ENCODE data around the gene TARBP1.

The TARBP1 gene

DNA sequence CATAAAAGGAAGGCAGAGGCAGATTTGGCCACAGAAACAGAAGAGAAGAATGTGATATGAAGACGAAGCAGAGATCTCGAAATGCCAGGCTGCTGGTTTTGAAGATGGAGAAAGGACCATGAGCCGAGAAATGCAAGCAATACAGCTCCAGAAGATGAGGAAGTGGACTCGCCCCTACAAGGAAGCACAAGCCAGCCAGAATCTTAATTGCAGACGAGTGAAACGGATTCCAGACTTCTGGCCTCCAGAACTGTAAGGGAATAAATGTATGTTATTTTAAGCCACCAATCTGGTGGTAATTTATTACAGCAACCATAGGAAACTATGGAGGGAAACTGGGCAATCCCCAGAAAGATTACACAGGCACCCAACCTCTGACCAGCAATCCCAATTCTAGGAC is 24.1 kb downstream of the TARBP1 start:
- peaks cover 50% of the 10 kb centered on the region for H3K36me3 ChIP-seq (ENCODE audit: insufficient read depth, insufficient read length, low read length)

DNA sequence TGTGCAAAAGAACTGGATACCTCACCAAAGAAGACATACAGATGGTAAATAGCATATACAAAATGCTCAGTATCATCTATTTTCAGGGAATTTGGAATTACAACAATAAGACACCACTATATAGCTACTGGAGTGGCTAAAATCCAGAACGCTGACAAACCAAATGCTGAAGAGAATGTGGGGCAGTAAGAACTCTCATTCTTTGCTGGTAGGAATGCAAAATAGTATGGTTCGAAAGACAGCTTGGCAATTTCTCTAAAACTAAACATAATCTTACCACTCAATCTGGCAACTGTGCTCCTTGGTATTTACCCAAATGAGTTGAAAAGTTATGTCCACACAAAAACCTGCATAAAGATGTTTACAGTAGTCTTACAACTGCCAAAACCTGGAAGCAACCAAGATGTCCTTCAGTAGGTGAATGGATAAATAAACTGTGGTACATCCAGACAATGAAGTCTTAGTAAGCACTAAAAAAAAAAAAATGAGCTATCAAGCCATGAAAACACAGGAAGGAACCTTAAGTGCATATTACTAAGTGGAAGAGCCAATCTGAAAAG is 26.5 kb downstream of the TARBP1 start:
- H3K36me3 ChIP-seq (ENCODE audit: insufficient read depth, insufficient read length, low read length) = peaks cover 58% of the 10 kb centered on the region
- TF ChIP-seq ZNF274 (IDR thresholded peaks at IDR 0.05; ENCODE audit: low read depth, low read length) = no peak
- no peak for TF ChIP-seq SUZ12 (IDR thresholded peaks at IDR 0.05; ENCODE audit: extremely low read depth, insufficient read depth, insufficient read length)
- no peak for TF ChIP-seq YY1 (IDR thresholded peaks at IDR 0.05; ENCODE audit: insufficient read depth, insufficient read length)

More for the DNA sequence above, 24.1 kb downstream of the TARBP1 start:
- H3K4me3 ChIP-seq (ENCODE audit: insufficient read length, low read depth) = no peak overlapping the region
- H3K9me3 ChIP-seq (ENCODE audit: insufficient read depth, low read length) = no peaks in the 10 kb centered on the region
- no peaks in the 10 kb centered on the region for H3K4me1 ChIP-seq (ENCODE audit: insufficient read depth, insufficient read length)
- H3K27me3 ChIP-seq (ENCODE audit: insufficient read depth, insufficient read length) = no peaks in the 10 kb centered on the region
- no peak for TF ChIP-seq ZNF274 (IDR thresholded peaks at IDR 0.05; ENCODE audit: low read depth, low read length)
- TF ChIP-seq YY1 (IDR thresholded peaks at IDR 0.05; ENCODE audit: insufficient read depth, insufficient read length) = no peak
- TF ChIP-seq SUZ12 (IDR thresholded peaks at IDR 0.05; ENCODE audit: extremely low read depth, insufficient read depth, insufficient read length) = no peak
- no peak overlapping the region for H3K9ac ChIP-seq (ENCODE audit: insufficient read length, low read depth)
- DNase-seq (ENCODE audit: low read depth, low spot score) = no peak

DNA sequence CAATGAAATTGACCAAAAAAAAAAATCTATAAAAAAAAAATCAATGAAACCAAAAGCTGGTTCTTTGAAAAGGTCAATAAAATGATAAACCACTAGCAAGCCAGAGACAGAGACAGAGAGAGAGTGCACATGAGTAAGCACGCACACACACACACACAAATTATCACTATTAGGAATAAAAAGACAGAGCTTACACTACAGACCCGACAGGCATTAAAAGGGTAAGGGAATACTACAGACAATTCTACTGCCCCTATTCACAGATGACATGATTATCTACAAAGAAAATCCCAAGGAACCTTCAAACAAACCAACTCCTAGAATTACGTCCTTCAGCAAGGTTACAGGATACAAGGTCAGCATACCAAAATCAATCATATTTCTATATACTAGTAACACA is 38.6 kb downstream of the TARBP1 start:
- H3K36me3 ChIP-seq (ENCODE audit: insufficient read depth, insufficient read length, low read length) = peaks cover 29% of the 10 kb centered on the region
- H3K27me3 ChIP-seq (ENCODE audit: insufficient read depth, insufficient read length) = no peaks in the 10 kb centered on the region
- H3K4me1 ChIP-seq (ENCODE audit: insufficient read depth, insufficient read length) = no peaks in the 10 kb centered on the region
- no peaks in the 10 kb centered on the region for H3K9me3 ChIP-seq (ENCODE audit: insufficient read depth, low read length)
- H3K9ac ChIP-seq (ENCODE audit: insufficient read length, low read depth) = no peak overlapping the region
- no peak for TF ChIP-seq ZNF274 (IDR thresholded peaks at IDR 0.05; ENCODE audit: low read depth, low read length)
- TF ChIP-seq SUZ12 (IDR thresholded peaks at IDR 0.05; ENCODE audit: extremely low read depth, insufficient read depth, insufficient read length) = no peak
- no peak for TF ChIP-seq YY1 (IDR thresholded peaks at IDR 0.05; ENCODE audit: insufficient read depth, insufficient read length)
- no peak for DNase-seq (ENCODE audit: low read depth, low spot score)
- H3K4me3 ChIP-seq (ENCODE audit: insufficient read length, low read depth) = no peak overlapping the region

More for the DNA sequence above, 26.5 kb downstream of the TARBP1 start:
- DNase-seq (ENCODE audit: low read depth, low spot score) = no peak
- no peak overlapping the region for H3K9ac ChIP-seq (ENCODE audit: insufficient read length, low read depth)
- no peaks in the 10 kb centered on the region for H3K9me3 ChIP-seq (ENCODE audit: insufficient read depth, low read length)
- no peaks in the 10 kb centered on the region for H3K27me3 ChIP-seq (ENCODE audit: insufficient read depth, insufficient read length)
- H3K4me1 ChIP-seq (ENCODE audit: insufficient read depth, insufficient read length) = no peaks in the 10 kb centered on the region
- H3K4me3 ChIP-seq (ENCODE audit: insufficient read length, low read depth) = no peak overlapping the region

DNA sequence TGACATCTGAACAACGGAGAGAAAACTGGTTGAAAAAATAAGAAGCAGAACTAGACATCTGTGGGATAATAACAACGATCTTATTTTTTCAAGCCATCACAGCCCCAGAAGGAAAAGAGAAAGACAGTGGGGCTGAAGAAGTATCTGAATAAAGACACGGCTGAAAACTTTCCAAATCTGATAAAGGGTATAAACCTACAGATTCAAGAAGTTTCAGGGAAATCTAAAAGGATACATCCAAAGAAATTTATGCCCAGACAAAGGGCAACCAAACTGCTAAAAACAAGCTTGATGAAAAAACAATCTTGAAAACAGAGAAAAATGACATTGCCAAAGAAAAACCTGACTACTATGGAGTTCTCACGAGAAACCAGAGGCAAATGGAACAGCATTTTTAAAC is 40.4 kb downstream of the TARBP1 start:
- Histone ChIP-seq H3K4me3 (ENCODE audit: insufficient read length, low read depth) (no peak overlapping the region), H3K27me3 (ENCODE audit: insufficient read depth, insufficient read length) (no peaks in the 10 kb centered on the region), H3K9ac (ENCODE audit: insufficient read length, low read depth) (no peak overlapping the region), H3K36me3 (ENCODE audit: insufficient read depth, insufficient read length, low read length) (peaks cover 15% of the 10 kb centered on the region), H3K4me1 (ENCODE audit: insufficient read depth, insufficient read length) (no peaks in the 10 kb centered on the region), H3K9me3 (ENCODE audit: insufficient read depth, low read length) (no peaks in the 10 kb centered on the region)
- DNase-seq (ENCODE audit: low read depth, low spot score) = no peak
- no peak for TF ChIP-seq YY1 (IDR thresholded peaks at IDR 0.05; ENCODE audit: insufficient read depth, insufficient read length)
- TF ChIP-seq SUZ12 (IDR thresholded peaks at IDR 0.05; ENCODE audit: extremely low read depth, insufficient read depth, insufficient read length) = no peak
- no peak for TF ChIP-seq ZNF274 (IDR thresholded peaks at IDR 0.05; ENCODE audit: low read depth, low read length)

DNA sequence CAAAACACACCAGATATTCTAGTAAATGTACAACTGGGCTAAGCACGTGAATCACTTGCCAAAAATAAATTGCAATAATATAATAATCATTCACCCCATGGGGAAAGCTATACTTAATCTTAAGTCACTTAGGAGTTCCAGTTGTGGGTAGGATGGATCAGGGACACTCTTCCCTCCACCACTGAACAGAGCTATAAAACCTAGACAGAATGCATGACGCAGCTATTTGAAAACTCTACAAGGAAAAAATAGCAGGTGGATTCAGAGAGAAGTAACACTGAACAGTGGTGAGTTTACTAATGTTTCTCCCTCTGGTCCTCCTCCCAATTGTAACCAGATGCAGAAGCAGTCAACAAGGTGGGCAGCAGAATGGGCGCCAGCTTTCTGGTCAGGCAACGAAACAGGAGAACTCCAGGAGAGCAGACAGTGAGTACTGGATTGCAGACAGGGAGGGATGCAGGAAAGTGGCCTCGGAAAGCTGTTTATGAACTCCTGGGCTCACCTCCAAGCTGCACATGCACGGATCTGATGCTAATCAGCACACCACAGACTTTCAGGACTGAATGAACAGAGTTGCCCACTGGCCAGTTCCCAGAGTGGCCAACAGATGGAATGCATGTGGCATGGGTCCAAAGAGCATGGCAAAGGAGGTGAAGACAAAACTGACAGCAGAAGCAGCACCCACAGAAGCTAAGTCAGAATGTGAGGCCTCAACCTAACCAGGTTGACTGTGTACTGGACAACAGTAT is 41.4 kb downstream of the TARBP1 start:
- no peak overlapping the region for H3K9ac ChIP-seq (ENCODE audit: insufficient read length, low read depth)
- peaks cover 18% of the 10 kb centered on the region for H3K36me3 ChIP-seq (ENCODE audit: insufficient read depth, insufficient read length, low read length)
- no peak overlapping the region for H3K4me3 ChIP-seq (ENCODE audit: insufficient read length, low read depth)
- H3K9me3 ChIP-seq (ENCODE audit: insufficient read depth, low read length) = no peaks in the 10 kb centered on the region
- no peaks in the 10 kb centered on the region for H3K4me1 ChIP-seq (ENCODE audit: insufficient read depth, insufficient read length)
- DNase-seq (ENCODE audit: low read depth, low spot score) = no peak
- H3K27me3 ChIP-seq (ENCODE audit: insufficient read depth, insufficient read length) = no peaks in the 10 kb centered on the region
- TF ChIP-seq YY1 (IDR thresholded peaks at IDR 0.05; ENCODE audit: insufficient read depth, insufficient read length) = no peak
- TF ChIP-seq ZNF274 (IDR thresholded peaks at IDR 0.05; ENCODE audit: low read depth, low read length) = no peak
- TF ChIP-seq SUZ12 (IDR thresholded peaks at IDR 0.05; ENCODE audit: extremely low read depth, insufficient read depth, insufficient read length) = no peak

DNA sequence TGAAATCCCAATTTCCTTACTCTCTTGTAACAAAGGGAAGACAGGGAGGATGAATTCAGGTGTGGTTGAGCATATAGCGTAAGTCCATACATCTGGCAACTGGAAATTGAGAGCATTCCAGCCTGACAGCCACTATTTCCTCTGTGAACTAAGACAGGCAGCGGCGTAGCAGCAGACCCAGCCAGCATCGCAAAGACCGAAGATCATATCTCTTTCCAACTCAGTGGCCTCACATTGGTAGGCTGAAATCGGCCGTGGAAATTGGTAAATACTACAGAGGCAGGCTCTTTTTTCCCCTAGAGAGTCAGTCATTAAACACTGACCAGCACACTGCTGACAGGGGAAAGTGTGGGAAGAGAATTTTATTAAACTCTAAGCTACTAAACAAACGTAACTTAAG is 43.4 kb downstream of the TARBP1 start:
- Histone ChIP-seq H3K4me1 (ENCODE audit: insufficient read depth, insufficient read length) (no peaks in the 10 kb centered on the region), H3K4me3 (ENCODE audit: insufficient read length, low read depth) (no peak overlapping the region), H3K36me3 (ENCODE audit: insufficient read depth, insufficient read length, low read length) (peaks cover 20% of the 10 kb centered on the region), H3K9me3 (ENCODE audit: insufficient read depth, low read length) (no peaks in the 10 kb centered on the region), H3K27me3 (ENCODE audit: insufficient read depth, insufficient read length) (no peaks in the 10 kb centered on the region), H3K9ac (ENCODE audit: insufficient read length, low read depth) (no peak overlapping the region)
- no peak for DNase-seq (ENCODE audit: low read depth, low spot score)
- TF ChIP-seq YY1 (IDR thresholded peaks at IDR 0.05; ENCODE audit: insufficient read depth, insufficient read length) = no peak
- TF ChIP-seq ZNF274 (IDR thresholded peaks at IDR 0.05; ENCODE audit: low read depth, low read length) = no peak
- TF ChIP-seq SUZ12 (IDR thresholded peaks at IDR 0.05; ENCODE audit: extremely low read depth, insufficient read depth, insufficient read length) = no peak

DNA sequence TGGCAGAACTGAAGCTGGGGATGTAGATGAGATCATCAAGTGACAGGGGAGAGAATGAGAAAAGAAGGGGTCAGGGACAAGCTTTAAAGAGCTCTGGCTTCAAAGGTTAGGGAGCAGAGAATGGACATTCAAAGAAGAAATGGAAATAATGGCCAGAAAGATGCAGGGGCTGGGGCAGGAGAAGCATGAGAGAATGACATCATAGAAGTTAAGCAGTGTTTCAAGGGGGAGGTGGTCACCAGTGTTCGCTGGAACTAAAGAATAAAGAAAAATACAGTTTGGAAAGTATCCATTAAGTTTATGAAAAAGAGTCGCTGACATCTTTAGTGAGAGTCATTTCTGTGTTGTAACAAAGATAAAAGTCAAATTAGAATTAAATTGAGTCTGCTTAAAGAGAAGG is 44.3 kb downstream of the TARBP1 start:
- H3K9me3 ChIP-seq (ENCODE audit: insufficient read depth, low read length) = no peaks in the 10 kb centered on the region
- H3K4me3 ChIP-seq (ENCODE audit: insufficient read length, low read depth) = no peak overlapping the region
- H3K36me3 ChIP-seq (ENCODE audit: insufficient read depth, insufficient read length, low read length) = peaks cover 26% of the 10 kb centered on the region
- no peaks in the 10 kb centered on the region for H3K27me3 ChIP-seq (ENCODE audit: insufficient read depth, insufficient read length)
- TF ChIP-seq SUZ12 (IDR thresholded peaks at IDR 0.05; ENCODE audit: extremely low read depth, insufficient read depth, insufficient read length) (no peak), ZNF274 (IDR thresholded peaks at IDR 0.05; ENCODE audit: low read depth, low read length) (no peak), YY1 (IDR thresholded peaks at IDR 0.05; ENCODE audit: insufficient read depth, insufficient read length) (no peak)
- no peak overlapping the region for H3K9ac ChIP-seq (ENCODE audit: insufficient read length, low read depth)
- no peaks in the 10 kb centered on the region for H3K4me1 ChIP-seq (ENCODE audit: insufficient read depth, insufficient read length)
- no peak for DNase-seq (ENCODE audit: low read depth, low spot score)

Measured in NT2/D1 (cell line).